Measurements from ENCODE around the gene TNFRSF4.

TNFRSF4 gene

GRCh38 chr1:1231400-1232207 lies 17.7 kb upstream of the TNFRSF4 start, which contains the start of gene SDF4:
SDF4 (minus strand) TSS chr1:1232001; CDS start chr1:1228772, 3,229 bp downstream.
- peak within 1 kb of the TSS; percentile 78 for H3K27ac ChIP-seq (ENCODE audit: low read depth, low read length)
- H3K4me1 ChIP-seq (ENCODE audit: insufficient read depth, low read length): 0 out of 2 replicates have a peak, but pooled peaks cover 5% of the 10 kb centered on the region
- peaks cover 22% of the 10 kb centered on the region for H3K36me3 ChIP-seq (ENCODE audit: insufficient read depth, low read length)
- no peaks in the 10 kb centered on the region for H3K9me3 ChIP-seq (ENCODE audit: insufficient read depth, low read depth, low read length)
- WGBS: under 1% methylated on average over 99 of the region's 99 CpGs
- H3K4me3 ChIP-seq (ENCODE audit: low read length): peak within 1 kb of the TSS; percentile 83
- no peaks in the 10 kb centered on the region for H3K27me3 ChIP-seq (ENCODE audit: insufficient read depth, low read length)
- peak within 1 kb of the TSS; percentile 91 for H3K9ac ChIP-seq (ENCODE audit: low read depth, low read length)

DNA sequence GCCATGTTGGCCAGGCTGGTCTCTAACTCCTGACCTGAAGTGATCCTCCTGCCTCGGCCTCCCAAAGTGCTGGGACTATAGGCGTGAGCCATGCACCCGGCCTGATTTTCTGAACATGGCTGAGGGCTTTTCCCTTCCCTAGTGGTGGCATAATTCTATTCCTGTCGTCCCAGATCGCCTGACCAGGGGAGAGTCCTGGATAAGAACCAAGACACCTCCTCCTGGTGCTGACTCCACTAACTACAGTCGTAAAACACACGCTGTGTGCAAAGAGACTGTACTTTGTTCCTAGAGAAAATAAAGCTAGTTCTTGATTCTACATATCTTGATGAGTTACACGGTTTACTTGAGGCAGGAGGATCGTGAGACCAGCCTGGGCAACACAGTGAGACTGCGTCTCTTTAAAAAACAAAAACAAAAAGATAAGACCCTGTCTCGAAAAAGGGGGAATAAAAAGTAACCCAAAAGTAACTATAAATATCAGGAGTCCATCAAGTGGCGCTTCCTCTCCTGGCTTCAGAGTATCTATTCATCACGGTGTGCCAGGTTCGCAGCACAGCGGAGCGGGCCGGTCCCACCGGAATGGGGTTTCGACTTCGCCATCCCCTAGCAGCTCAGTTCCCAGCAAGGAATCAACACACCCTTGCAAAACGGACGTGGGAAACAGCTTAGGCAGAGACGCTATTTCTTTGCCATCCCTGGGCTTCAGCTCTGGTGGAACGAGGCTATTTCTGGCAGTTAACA lies 16.9 kb upstream of the TNFRSF4 start:
- Histone ChIP-seq H3K27ac (ENCODE audit: low read depth, low read length) (peak overlapping the region; percentile 78), H3K4me1 (ENCODE audit: insufficient read depth, low read length) (0 out of 2 replicates have a peak, but pooled peaks cover 5% of the 10 kb centered on the region), H3K36me3 (ENCODE audit: insufficient read depth, low read length) (peaks cover 28% of the 10 kb centered on the region), H3K9ac (ENCODE audit: low read depth, low read length) (peak overlapping the region; percentile 91), H3K9me3 (ENCODE audit: insufficient read depth, low read depth, low read length) (no peaks in the 10 kb centered on the region), H3K27me3 (ENCODE audit: insufficient read depth, low read length) (no peaks in the 10 kb centered on the region), H3K4me3 (ENCODE audit: low read length) (peak overlapping the region; percentile 83)
- 37% methylated on average over 24 of the region's 24 CpGs for WGBS

- 96% methylated on average over 19 of the region's 19 CpGs for WGBS
- no peaks in the 10 kb centered on the region for H3K27me3 ChIP-seq (ENCODE audit: insufficient read depth, low read length)
- H3K27ac ChIP-seq (ENCODE audit: low read depth, low read length): no peak overlapping the region
- peaks cover 36% of the 10 kb centered on the region for H3K36me3 ChIP-seq (ENCODE audit: insufficient read depth, low read length)
- 0 out of 2 replicates have a peak, but pooled peaks cover 5% of the 10 kb centered on the region for H3K4me1 ChIP-seq (ENCODE audit: insufficient read depth, low read length)
- H3K9me3 ChIP-seq (ENCODE audit: insufficient read depth, low read depth, low read length): no peaks in the 10 kb centered on the region
- H3K9ac ChIP-seq (ENCODE audit: low read depth, low read length): no peak overlapping the region
- H3K4me3 ChIP-seq (ENCODE audit: low read length): no peak overlapping the region
These were observed 15.8 kb upstream of the TNFRSF4 start for GRCh38 chr1:1229770-1230169.

DNA sequence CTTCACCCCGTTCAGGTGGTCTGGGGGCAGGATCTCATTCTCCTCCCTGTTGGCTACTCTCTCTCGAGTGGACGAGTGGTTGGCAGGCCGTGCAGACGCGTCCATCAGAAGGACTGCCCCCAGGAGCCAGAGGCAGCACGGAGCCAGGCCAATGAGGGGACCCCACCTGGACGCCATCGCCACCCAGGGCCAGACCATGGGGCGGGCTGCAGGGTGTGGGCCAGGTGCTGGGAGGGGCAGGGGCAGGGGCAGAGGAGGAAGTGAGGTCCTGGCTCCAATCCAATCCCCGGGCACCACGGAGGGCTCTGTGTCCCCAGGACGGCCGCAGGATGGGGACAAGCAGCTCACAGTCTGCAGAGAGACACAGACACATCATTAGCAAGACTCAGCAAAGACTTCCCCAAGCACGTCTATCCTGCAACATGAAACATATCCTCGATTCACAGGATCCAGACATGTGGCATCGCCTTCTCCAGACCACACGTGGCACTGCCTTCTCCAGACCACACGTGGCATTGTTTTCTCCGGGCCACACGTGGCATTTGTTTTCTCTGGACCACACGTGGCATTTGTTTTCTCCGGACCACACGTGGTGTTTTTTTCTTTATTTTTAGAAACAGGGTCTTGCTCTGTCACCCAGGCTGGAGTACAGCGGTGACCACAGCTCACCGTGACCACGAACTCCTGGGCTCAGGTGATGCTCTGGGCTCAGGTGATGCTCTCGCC lies 14.8 kb upstream of the TNFRSF4 start:
- no peak overlapping the region for H3K27ac ChIP-seq (ENCODE audit: low read depth, low read length)
- no peak overlapping the region for H3K4me3 ChIP-seq (ENCODE audit: low read length)
- peaks cover 38% of the 10 kb centered on the region for H3K36me3 ChIP-seq (ENCODE audit: insufficient read depth, low read length)
- H3K9me3 ChIP-seq (ENCODE audit: insufficient read depth, low read depth, low read length): no peaks in the 10 kb centered on the region
- WGBS: 97% methylated on average over 28 of the region's 28 CpGs
- no peak overlapping the region for H3K9ac ChIP-seq (ENCODE audit: low read depth, low read length)
- H3K4me1 ChIP-seq (ENCODE audit: insufficient read depth, low read length): 0 out of 2 replicates have a peak, but pooled peaks cover 5% of the 10 kb centered on the region
- H3K27me3 ChIP-seq (ENCODE audit: insufficient read depth, low read length): no peaks in the 10 kb centered on the region

GRCh38 chr1:1228187-1228586 lies 14.2 kb upstream of the TNFRSF4 start:
- H3K27me3 ChIP-seq (ENCODE audit: insufficient read depth, low read length): no peaks in the 10 kb centered on the region
- H3K9ac ChIP-seq (ENCODE audit: low read depth, low read length): no peak overlapping the region
- 0 out of 2 replicates have a peak, but pooled peaks cover 5% of the 10 kb centered on the region for H3K4me1 ChIP-seq (ENCODE audit: insufficient read depth, low read length)
- no peak overlapping the region for H3K27ac ChIP-seq (ENCODE audit: low read depth, low read length)
- no peak overlapping the region for H3K4me3 ChIP-seq (ENCODE audit: low read length)
- no peaks in the 10 kb centered on the region for H3K9me3 ChIP-seq (ENCODE audit: insufficient read depth, low read depth, low read length)
- peaks cover 40% of the 10 kb centered on the region for H3K36me3 ChIP-seq (ENCODE audit: insufficient read depth, low read length)
- WGBS: 97% methylated on average over 30 of the region's 30 CpGs

- no peak overlapping the region for H3K4me3 ChIP-seq (ENCODE audit: low read length)
- H3K36me3 ChIP-seq (ENCODE audit: insufficient read depth, low read length): peaks cover 48% of the 10 kb centered on the region
- no peak overlapping the region for H3K9ac ChIP-seq (ENCODE audit: low read depth, low read length)
- no peak overlapping the region for H3K27ac ChIP-seq (ENCODE audit: low read depth, low read length)
- H3K27me3 ChIP-seq (ENCODE audit: insufficient read depth, low read length): no peaks in the 10 kb centered on the region
- 98% methylated on average over 25 of the region's 25 CpGs for WGBS
- no peaks in the 10 kb centered on the region for H3K9me3 ChIP-seq (ENCODE audit: insufficient read depth, low read depth, low read length)
- 0 out of 2 replicates have a peak, but pooled peaks cover 5% of the 10 kb centered on the region for H3K4me1 ChIP-seq (ENCODE audit: insufficient read depth, low read length)
These were observed 13.4 kb upstream of the TNFRSF4 start for GRCh38 chr1:1227386-1227785.

GRCh38 chr1:1226566-1227362 lies 12.8 kb upstream of the TNFRSF4 start:
- Histone ChIP-seq H3K27me3 (ENCODE audit: insufficient read depth, low read length) (no peaks in the 10 kb centered on the region), H3K9ac (ENCODE audit: low read depth, low read length) (no peak overlapping the region), H3K4me3 (ENCODE audit: low read length) (no peak overlapping the region), H3K27ac (ENCODE audit: low read depth, low read length) (no peak overlapping the region), H3K4me1 (ENCODE audit: insufficient read depth, low read length) (0 out of 2 replicates have a peak, but pooled peaks cover 5% of the 10 kb centered on the region), H3K36me3 (ENCODE audit: insufficient read depth, low read length) (peaks cover 53% of the 10 kb centered on the region), H3K9me3 (ENCODE audit: insufficient read depth, low read depth, low read length) (no peaks in the 10 kb centered on the region)
- 96% methylated on average over 44 of the region's 44 CpGs for WGBS

DNA sequence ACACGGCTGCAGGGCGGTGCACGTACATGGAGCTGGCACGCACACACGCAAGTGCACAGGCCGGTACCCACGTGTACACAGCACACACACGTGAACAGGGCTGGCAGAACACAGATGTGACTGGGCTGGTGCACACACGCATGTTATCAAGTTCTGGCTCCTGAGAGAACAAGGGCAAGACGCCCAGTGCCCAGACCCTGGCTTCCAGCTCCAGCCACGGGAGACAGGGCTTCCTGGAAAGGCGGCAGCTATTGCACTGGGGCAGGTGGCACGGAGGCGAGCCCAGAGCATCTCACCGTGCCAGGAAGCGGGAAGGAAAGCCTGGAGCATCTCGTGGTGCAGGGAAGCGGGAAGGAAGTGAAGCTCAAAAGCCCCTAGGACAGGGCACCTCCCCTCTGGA lies 12.0 kb upstream of the TNFRSF4 start:
- WGBS: 96% methylated on average over 18 of the region's 18 CpGs
- peaks cover 57% of the 10 kb centered on the region for H3K36me3 ChIP-seq (ENCODE audit: insufficient read depth, low read length)

DNA sequence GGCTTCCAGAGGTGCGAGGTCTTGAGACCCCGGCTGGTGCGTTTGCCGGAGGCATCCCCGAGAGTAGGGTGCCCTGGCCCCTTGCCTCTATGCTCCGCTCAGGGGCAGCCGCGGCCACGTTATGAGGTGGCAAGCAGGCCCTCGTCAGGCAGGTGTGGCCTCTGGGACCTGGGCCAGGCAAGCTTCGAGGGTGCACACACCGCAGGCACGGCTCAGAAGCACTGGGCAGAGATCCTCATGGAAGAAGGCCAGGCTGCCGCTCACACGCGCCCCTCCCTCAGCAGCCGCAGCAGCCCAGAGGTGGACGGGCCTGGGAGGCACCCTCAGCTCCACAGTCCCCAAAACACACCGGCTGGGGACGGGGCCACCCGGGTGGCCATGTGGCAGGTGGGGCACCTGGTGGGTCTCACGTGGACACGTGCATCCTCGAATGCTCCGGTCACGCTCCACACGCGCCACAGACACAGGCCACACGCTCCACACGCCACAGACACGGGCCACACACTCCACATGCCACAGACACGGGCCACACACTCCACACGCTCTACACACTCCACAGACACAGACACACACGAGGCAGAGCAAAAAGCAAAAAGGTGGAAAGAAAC lies 11.4 kb upstream of the TNFRSF4 start:
- 96% methylated on average over 34 of the region's 34 CpGs for WGBS
- no peak overlapping the region for H3K27ac ChIP-seq (ENCODE audit: low read depth, low read length)
- no peak overlapping the region for H3K4me3 ChIP-seq (ENCODE audit: low read length)
- H3K9me3 ChIP-seq (ENCODE audit: insufficient read depth, low read depth, low read length): no peaks in the 10 kb centered on the region
- no peaks in the 10 kb centered on the region for H3K4me1 ChIP-seq (ENCODE audit: insufficient read depth, low read length)
- peaks cover 57% of the 10 kb centered on the region for H3K36me3 ChIP-seq (ENCODE audit: insufficient read depth, low read length)
- no peak overlapping the region for H3K9ac ChIP-seq (ENCODE audit: low read depth, low read length)
- no peaks in the 10 kb centered on the region for H3K27me3 ChIP-seq (ENCODE audit: insufficient read depth, low read length)

More for the DNA sequence above, 12.0 kb upstream of the TNFRSF4 start:
- Histone ChIP-seq H3K27me3 (ENCODE audit: insufficient read depth, low read length) (no peaks in the 10 kb centered on the region), H3K4me3 (ENCODE audit: low read length) (no peak overlapping the region), H3K9ac (ENCODE audit: low read depth, low read length) (no peak overlapping the region), H3K27ac (ENCODE audit: low read depth, low read length) (no peak overlapping the region), H3K4me1 (ENCODE audit: insufficient read depth, low read length) (0 out of 2 replicates have a peak, but pooled peaks cover 4% of the 10 kb centered on the region), H3K9me3 (ENCODE audit: insufficient read depth, low read depth, low read length) (no peaks in the 10 kb centered on the region)

DNA sequence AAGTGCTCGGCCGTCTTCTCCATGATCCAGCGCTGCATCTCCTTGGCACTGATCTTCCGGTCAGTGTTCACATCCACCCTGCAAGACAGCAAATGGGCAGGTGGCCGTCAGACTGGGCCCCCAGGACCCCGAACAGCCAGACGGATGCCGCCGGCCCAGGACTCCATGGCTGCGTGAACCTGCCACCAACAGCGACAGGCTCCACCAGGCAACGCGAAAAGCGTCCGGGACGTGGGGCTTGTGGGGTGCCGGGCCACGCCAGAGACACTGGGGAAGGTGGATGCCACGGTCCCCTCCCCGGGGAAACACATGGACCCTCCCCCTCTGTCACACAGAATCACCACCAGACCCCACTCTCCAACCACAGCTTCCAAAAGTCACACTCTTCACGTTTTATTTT lies 9.9 kb upstream of the TNFRSF4 start:
- H3K27me3 ChIP-seq (ENCODE audit: insufficient read depth, low read length): no peaks in the 10 kb centered on the region
- no peak overlapping the region for H3K4me3 ChIP-seq (ENCODE audit: low read length)
- WGBS: 95% methylated on average over 21 of the region's 21 CpGs
- H3K36me3 ChIP-seq (ENCODE audit: insufficient read depth, low read length): peaks cover 55% of the 10 kb centered on the region
- no peaks in the 10 kb centered on the region for H3K4me1 ChIP-seq (ENCODE audit: insufficient read depth, low read length)
- H3K9ac ChIP-seq (ENCODE audit: low read depth, low read length): no peak overlapping the region
- no peak overlapping the region for H3K27ac ChIP-seq (ENCODE audit: low read depth, low read length)
- no peaks in the 10 kb centered on the region for H3K9me3 ChIP-seq (ENCODE audit: insufficient read depth, low read depth, low read length)
